Measurements from ENCODE around the gene ALDH2. TPM values are rescaled to one million over a fixed set of nuclear protein-coding genes. Genes with fewer than 3 reads are reported as not detected.

ALDH2 gene
- total and polyA plus RNA-seq, 2 donors from 2014 or later, result 178 to 318 TPM

DNA sequence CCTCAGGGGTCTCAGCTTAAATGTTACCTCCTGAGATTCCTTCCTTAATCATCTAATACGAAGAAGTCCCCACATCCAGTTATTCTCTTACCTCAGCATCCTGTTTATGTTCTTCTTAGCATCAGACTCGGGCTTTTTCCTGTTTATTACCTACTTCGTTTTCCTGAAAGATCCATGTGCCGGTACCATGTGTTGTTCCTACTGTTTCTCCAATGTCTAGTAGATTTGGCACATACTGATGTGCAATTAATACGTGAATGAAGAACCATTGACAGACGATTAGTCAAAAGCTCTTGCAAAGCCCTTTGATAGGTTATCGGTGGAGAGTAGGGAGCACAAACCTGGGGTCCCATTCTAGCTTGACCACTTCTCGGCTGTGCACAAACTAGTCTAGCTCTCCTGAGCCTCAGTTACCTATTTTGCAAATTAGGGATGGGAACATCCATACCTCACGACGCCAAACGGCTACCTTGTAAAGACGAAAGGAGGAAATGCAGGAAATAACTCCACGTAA, 74.6 kb downstream of the ALDH2 start:
- intact Hi-C loops (cut with DNase I), result no loop called here
- H3K4me1 ChIP-seq (ENCODE audit: control insufficient read depth in 2 of 3, insufficient read depth in 2 of 3, low read depth in 1 of 3, low read length in 3 of 3), result peaks cover 0 to 26% (median 6%) of the 10 kb centered on the region in 3 donors
- FAIRE-seq, result no peak

DNA sequence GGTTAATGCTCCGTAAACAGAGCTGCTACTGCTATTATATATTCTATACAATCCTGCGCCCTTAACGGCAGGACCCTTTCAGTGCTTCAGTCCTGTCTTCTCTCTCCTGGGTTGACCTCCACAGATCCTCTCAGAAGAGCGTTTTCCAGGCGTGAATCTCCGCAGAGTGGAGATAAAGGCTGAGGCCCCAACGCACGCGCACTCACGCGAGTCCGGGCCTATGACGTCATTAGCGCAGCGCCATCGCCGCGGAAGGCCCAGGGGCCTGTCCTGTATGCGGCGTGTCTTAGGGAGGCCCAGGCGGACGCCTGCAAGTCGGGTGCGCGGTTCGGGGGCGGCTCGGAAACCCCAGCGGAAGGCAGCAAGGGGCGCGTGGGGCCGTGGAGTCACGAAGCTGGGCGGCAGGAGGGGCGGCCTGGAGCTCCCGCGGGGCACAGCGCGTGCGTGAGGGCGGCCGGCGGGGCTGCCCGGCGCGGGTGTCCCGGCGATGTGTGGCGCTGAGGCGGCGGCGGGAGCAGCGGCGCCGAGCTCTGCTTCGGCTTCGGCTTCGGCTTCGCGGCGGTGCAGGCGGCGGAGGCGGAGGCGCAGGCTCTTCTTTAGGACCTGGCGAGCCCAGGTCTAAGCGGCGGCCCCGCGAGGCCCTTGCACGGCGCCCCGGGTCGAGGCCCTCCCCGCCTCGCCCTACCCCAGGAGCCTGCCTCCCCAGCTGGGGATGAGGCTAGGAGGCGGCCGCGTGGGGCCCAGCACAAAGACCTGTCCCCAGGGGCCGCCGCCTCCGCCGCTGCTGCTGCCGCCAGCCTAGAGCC, 75.2 kb downstream of the ALDH2 start, which contains the start of gene MAPKAPK5:
TSS of gene MAPKAPK5 (plus strand) at position 479 of the 806 bp plus-strand sequence. CDS start 506 bp downstream, outside the sequence.
- intact Hi-C loops (cut with DNase I), result no loop called here
- H3K9ac ChIP-seq (ENCODE audit: low read length in 3 of 3), result peak within 1 kb of the TSS; percentile 77 to 100 (median 86)
- no peak for FAIRE-seq
- peak within 1 kb of the TSS; percentile 81 to 100 (median 96) for H3K4me3 ChIP-seq (ENCODE audit: low read length in 3 of 3)
- H3K27ac ChIP-seq (ENCODE audit: low read depth in 2 of 2, low read length in 2 of 2), result peak within 1 kb of the TSS; percentile 68 to 97
- TF ChIP-seq, protein P1, sequence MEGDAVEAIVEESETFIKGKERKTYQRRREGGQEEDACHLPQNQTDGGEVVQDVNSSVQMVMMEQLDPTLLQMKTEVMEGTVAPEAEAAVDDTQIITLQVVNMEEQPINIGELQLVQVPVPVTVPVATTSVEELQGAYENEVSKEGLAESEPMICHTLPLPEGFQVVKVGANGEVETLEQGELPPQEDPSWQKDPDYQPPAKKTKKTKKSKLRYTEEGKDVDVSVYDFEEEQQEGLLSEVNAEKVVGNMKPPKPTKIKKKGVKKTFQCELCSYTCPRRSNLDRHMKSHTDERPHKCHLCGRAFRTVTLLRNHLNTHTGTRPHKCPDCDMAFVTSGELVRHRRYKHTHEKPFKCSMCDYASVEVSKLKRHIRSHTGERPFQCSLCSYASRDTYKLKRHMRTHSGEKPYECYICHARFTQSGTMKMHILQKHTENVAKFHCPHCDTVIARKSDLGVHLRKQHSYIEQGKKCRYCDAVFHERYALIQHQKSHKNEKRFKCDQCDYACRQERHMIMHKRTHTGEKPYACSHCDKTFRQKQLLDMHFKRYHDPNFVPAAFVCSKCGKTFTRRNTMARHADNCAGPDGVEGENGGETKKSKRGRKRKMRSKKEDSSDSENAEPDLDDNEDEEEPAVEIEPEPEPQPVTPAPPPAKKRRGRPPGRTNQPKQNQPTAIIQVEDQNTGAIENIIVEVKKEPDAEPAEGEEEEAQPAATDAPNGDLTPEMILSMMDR (IDR thresholded peaks at IDR 0.05; ENCODE audit: borderline replicate concordance, extremely low read depth, insufficient read depth), result no peak
- no peaks in the 10 kb centered on the region for H3K36me3 ChIP-seq (ENCODE audit: control insufficient read depth in 2 of 3, insufficient read depth in 3 of 3, low read length in 3 of 3)
- peak; percentile 96 to 97 (median 97) for DNase-seq
- H3K4me1 ChIP-seq (ENCODE audit: control insufficient read depth in 2 of 3, insufficient read depth in 2 of 3, low read depth in 1 of 3, low read length in 3 of 3), result peaks cover 0 to 26% (median 6%) of the 10 kb centered on the region in 3 donors
- no peaks in the 10 kb centered on the region for H3K9me3 ChIP-seq (ENCODE audit: control insufficient read depth in 2 of 3, insufficient read depth in 1 of 3, low read length in 3 of 3)
- H3K27me3 ChIP-seq (ENCODE audit: control insufficient read depth, insufficient read depth, low read length), result no peaks in the 10 kb centered on the region

More for the DNA sequence above, 74.6 kb downstream of the ALDH2 start:
- DNase-seq, result peak in 1 of 5 donors; percentile 12
- TF ChIP-seq, protein P1 (IDR thresholded peaks at IDR 0.05; ENCODE audit: borderline replicate concordance, extremely low read depth, insufficient read depth), result no peak
- Histone ChIP-seq H3K9me3 (ENCODE audit: control insufficient read depth in 2 of 3, insufficient read depth in 1 of 3, low read length in 3 of 3) (no peaks in the 10 kb centered on the region), H3K4me3 (ENCODE audit: low read length in 3 of 3) (peak overlapping the region; percentile 81 to 100 (median 96)), H3K27me3 (ENCODE audit: control insufficient read depth, insufficient read depth, low read length) (no peaks in the 10 kb centered on the region), H3K27ac (ENCODE audit: low read depth in 2 of 2, low read length in 2 of 2) (peak overlapping the region; percentile 68 to 97), H3K9ac (ENCODE audit: low read length in 3 of 3) (peak overlapping the region; percentile 77 to 100 (median 82)), H3K36me3 (ENCODE audit: control insufficient read depth in 2 of 3, insufficient read depth in 3 of 3, low read length in 3 of 3) (no peaks in the 10 kb centered on the region)

DNA sequence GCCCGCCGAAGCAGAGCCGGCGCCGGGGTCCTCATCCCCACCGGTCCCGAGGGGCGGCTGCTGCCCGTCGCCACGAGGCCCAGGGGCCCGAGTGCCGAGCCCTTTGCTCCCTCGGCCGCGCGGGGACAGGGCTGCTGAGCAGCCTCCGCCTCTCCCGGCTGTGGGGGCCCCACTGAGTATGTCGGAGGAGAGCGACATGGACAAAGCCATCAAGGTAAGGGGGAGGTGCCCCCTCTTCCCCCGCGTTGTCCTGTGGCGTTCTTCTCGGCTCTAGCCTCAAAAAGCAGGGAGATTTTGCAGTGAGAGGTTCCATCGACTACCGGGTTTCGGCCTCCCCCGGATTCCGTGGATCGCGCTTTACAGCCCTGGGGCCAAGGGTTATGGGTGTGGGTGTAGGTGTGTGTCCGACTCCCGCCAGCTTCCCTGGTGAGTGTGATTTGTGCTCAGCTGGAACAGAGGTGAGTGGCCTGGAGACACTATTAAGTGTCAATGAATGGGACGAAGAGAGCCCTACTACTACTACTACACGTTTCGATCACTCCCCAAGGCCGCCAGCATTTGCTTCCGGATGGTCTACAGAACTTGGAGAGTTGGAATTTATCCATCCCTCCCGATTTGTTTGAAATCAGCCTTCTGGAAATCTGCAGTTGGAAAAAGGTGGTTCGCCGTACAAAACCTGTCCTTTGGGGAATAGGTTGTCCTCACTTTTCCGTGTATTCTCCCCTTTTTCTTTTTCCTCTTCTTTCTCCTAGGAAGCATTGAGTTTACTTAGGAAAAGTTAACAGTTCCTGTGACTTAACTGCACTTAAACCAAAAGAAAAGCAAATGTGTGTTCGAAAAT, 76.0 kb downstream of the ALDH2 start:
- Histone ChIP-seq H3K9me3 (ENCODE audit: control insufficient read depth in 2 of 3, insufficient read depth in 1 of 3, low read length in 3 of 3) (no peaks in the 10 kb centered on the region), H3K27ac (ENCODE audit: low read depth in 2 of 2, low read length in 2 of 2) (peak overlapping the region; percentile 68 to 97), H3K4me1 (ENCODE audit: control insufficient read depth in 2 of 3, insufficient read depth in 2 of 3, low read depth in 1 of 3, low read length in 3 of 3) (peaks cover 0 to 26% (median 6%) of the 10 kb centered on the region in 3 donors), H3K36me3 (ENCODE audit: control insufficient read depth in 2 of 3, insufficient read depth in 3 of 3, low read length in 3 of 3) (no peaks in the 10 kb centered on the region), H3K4me3 (ENCODE audit: low read length in 3 of 3) (peak overlapping the region; percentile 79 to 96 (median 81)), H3K27me3 (ENCODE audit: control insufficient read depth, insufficient read depth, low read length) (no peaks in the 10 kb centered on the region), H3K9ac (ENCODE audit: low read length in 3 of 3) (peak overlapping the region; percentile 37 to 86 (median 77))
- TF ChIP-seq, protein P1 (IDR thresholded peaks at IDR 0.05; ENCODE audit: borderline replicate concordance, extremely low read depth, insufficient read depth), result no peak
- intact Hi-C loops (cut with DNase I), result no loop called here
- DNase-seq, result peak in 4 of 5 donors; percentile 29 to 70 (median 42)
- FAIRE-seq, result no peak

Data from kidney (tissue), 14 donors.